HG03159 (cell line): ENCODE results near the gene NUP93.
A peak's percentile ranks its signal among the peaks of the same experiment; 100 is the strongest.
"Not testable (repeated sequence)": the region's sequence is repeated elsewhere in the genome, so short reads cannot be mapped to it uniquely, and the experiment has no call there.

ENCODE experiments used
- ATAC-seq: cut with Tn5 transposase; IDR thresholded peaks from one replicate; pipeline ENCODE4 v1.9.1; 2021; ENCODE audit warnings: mild to moderate bottlenecking, moderate library complexity; ENCODE audit not compliant: unreplicated experiment

NUP93 gene

GRCh38 chr16:56708525-56709442, 21.1 kb upstream of the NUP93 start:
- ATAC-seq: no peak

GRCh38 chr16:56709443-56710040, 20.4 kb upstream of the NUP93 start:
- ATAC-seq: no peak

- no peak for ATAC-seq
Measured at GRCh38 chr16:56710181-56710737, 19.7 kb upstream of the NUP93 start.

GRCh38 chr16:56711862-56712261, 18.1 kb upstream of the NUP93 start:
- ATAC-seq: no peak

GRCh38 chr16:56713794-56714193, 16.1 kb upstream of the NUP93 start:
- no peak for ATAC-seq

GRCh38 chr16:56715126-56715525, 14.8 kb upstream of the NUP93 start:
- no peak for ATAC-seq

GRCh38 chr16:56716761-56717160, 13.2 kb upstream of the NUP93 start:
- ATAC-seq: no peak

- ATAC-seq: not testable (repeated sequence)
Measured at GRCh38 chr16:56717532-56717931, 12.4 kb upstream of the NUP93 start.

GRCh38 chr16:56722200-56722842, 7.6 kb upstream of the NUP93 start:
- ATAC-seq: no peak

- ATAC-seq: no peak
Measured at GRCh38 chr16:56724191-56724590, 5.7 kb upstream of the NUP93 start.

GRCh38 chr16:56726283-56726682, 3.6 kb upstream of the NUP93 start:
- no peak for ATAC-seq

- no peak for ATAC-seq
Measured at GRCh38 chr16:56726926-56727325, 3.0 kb upstream of the NUP93 start.

GRCh38 chr16:56728027-56728426, 1.9 kb upstream of the NUP93 start:
- ATAC-seq: no peak

GRCh38 chr16:56728980-56729734, 772 bp upstream of the NUP93 start:
- no peak for ATAC-seq

- ATAC-seq: peak; percentile 45
Measured at GRCh38 chr16:56732366-56732765, 2.4 kb downstream of the NUP93 start.

GRCh38 chr16:56732832-56733231, 2.9 kb downstream of the NUP93 start:
- ATAC-seq: no peak

GRCh38 chr16:56734429-56734828, 4.5 kb downstream of the NUP93 start:
- no peak for ATAC-seq

GRCh38 chr16:56736476-56736875, 6.5 kb downstream of the NUP93 start:
- ATAC-seq: no peak

- no peak for ATAC-seq
Measured at GRCh38 chr16:56737539-56737938, 7.6 kb downstream of the NUP93 start.

GRCh38 chr16:56738221-56738620, 8.3 kb downstream of the NUP93 start:
- ATAC-seq: no peak

GRCh38 chr16:56739378-56739777, 9.4 kb downstream of the NUP93 start:
- ATAC-seq: not testable (repeated sequence)
